NCI-H1105 (cell line): ENCODE results near the gene CAST.
A peak's percentile ranks its signal among the peaks of the same experiment; 100 is the strongest.

ENCODE experiments used
- DNase-seq: peaks from one replicate; lab custom pipeline; 2025; lab: John Stamatoyannopoulos, UW

The CAST gene

DNA sequence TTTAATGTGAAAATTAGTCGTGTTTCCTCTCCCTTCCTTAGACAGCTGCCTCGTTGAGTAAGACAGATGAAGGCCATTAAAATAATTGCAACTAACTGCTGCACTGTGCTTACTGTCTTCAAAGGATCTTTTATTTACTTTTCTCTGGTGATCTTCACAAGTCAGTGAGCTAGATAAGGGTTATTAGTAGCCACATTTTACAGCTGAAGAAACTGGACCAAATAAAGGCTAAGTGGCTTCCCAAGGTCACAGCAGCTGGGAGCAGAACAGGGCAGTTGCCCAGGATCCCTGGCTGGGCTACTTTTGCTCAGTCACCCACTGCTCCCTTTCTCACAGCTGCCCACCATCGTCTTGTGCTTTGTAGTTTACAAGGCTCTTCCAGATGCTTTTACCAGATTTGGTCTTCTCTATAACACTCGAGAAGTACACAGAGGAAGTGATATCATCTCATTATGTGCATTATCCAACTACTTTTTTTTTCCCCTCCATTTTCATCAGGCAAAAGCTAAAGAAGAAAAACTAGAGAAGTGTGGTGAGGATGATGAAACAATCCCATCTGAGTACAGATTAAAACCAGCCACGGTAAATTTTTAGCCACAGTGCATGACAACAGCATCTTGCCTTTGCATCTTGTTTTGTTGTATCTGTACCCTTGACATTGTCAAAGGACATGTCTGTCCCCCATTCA, 83.8 kb downstream of the CAST start:
- no peak for DNase-seq

DNA sequence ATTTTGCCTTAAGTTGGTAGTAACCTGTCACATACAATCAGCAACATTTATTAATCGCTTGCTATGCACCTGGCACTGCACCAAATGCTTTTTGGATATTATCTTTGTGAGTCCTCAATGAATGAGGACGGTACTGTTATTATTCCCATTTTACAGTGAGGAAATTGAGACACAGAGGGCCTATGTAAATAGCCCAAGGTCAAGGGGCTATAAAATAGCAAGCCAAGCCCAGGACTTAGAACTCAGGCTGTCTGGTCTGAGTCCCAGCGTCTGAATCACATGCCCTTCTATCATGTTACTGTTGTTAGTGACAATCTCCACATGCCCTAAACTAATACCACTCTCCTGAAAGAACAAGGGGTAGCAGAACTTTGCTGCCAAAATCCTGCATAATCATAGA, 85.5 kb downstream of the CAST start:
- no peak for DNase-seq

DNA sequence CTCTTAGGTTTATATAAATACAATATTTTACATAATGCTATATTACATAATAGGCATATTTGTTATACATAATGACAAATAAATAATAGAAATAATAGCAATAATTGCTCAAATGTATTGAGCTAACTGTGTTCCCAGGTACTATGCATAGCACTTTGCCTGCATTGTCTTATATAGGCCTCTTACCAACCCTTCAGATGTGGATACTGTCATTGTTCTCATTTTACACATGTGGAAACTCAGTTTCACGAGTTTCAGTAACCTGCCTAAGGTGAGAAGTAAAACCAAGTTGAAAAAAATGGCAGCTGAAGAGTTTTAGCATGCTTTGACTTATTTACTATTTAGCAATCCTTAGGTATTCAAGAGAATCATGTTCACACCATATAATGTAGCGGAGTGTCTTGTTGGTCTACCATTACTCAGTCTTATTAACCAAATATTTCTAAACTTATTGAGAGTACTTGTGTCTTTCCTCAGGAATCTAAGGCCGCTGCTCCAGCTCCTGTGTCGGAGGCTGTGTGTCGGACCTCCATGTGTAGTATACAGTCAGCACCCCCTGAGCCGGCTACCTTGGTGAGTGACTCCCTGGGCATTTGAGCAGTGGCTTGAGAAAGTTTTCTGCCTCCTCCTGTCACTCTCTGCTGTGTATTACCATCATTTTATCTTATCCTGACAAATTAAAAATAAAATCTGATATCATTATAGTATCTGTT, 88.1 kb downstream of the CAST start:
- DNase-seq: no peak

DNA sequence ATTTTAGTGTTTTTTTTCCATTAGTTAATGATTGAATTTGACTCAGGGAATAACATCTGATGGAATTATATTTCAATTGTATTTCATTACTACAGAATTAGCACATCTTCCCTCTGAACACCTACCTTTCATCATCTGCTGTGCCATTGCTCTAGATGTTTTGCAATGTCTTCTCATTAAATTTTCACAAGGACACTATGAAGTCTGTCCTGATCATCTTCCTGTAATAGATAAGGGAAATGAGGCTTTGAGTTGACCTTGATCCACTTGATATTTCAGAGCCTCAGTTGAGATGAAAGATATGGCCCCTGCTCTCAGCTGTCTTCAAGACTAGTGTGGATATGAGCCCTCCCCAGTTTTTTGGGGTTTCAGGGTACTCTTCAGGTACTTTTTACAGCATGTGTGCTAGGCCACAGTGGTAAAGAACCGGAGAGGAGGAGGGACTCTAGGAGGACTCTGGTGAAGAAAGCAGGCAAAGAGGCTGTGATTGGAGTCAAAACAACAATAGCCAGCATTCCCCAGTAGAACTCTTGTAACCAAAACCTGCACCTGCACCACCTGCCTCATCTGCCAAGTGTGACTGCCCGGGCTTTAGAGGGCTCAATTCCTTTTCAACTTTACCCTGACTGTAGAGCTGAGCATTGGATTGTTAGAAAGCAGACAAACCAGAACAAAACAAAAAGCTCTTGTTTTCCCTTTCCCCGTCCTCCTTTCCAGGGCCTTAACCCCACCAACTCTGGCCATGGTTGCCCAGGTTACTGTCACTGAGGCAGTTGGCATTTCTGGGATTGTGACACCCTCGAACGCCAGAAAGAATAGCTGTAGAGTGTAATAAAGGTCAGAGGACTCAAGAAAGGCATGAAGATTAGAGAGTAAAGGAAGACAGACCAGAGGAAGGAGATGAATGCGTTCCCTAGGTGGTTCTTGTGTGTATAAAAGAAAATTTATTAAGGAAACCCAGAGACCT, 89.3 kb downstream of the CAST start:
- no peak for DNase-seq

DNA sequence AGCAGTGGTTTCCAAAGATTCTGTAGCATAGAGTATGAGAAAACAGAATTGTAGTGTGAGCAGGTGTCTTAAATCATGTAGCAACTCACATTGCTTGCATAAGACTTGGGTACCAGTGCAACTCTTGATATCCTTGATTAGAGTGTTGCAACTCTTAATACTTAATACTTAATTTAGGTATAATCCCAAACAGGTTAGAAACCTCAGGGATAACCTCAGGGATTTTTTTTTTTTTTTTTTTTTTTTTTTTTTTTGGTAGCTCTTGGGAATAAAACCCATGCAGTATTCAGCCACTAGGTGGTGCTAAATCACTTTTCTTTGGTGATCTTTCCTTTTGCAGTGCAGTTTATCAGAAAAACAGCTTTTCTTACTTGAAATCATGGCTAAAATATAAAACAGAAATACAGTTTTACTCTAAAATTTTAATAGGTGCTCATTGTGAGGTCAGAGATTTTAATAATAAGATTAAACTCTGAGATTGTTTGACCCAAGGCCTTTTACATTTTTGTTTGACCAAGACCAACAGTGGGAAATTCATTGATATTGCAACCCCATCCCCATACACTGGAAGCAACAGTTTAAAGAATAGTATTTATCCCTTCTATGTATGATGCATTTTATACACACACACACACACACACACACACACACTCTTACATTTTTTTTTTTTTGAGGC, 90.3 kb downstream of the CAST start:
- DNase-seq: peak; percentile 23

DNA sequence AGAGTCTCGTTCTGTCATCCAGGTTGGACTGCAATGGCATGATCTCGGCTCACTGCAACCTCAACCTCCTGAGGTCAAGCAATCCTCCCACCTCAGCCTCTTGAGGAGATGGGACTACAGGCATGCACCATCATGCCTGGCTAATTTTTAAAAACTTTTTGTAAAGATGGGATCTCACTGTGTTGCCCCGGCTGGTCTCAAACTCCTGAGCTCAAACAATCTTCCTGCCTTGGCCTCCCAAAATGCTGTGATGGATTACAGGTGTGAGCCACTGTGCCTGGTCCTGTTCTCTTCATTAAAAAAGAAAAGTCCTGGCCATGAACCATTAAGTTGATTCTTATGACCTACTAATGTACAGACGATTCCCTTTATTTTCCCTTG, 90.8 kb downstream of the CAST start:
- DNase-seq: no peak

DNA sequence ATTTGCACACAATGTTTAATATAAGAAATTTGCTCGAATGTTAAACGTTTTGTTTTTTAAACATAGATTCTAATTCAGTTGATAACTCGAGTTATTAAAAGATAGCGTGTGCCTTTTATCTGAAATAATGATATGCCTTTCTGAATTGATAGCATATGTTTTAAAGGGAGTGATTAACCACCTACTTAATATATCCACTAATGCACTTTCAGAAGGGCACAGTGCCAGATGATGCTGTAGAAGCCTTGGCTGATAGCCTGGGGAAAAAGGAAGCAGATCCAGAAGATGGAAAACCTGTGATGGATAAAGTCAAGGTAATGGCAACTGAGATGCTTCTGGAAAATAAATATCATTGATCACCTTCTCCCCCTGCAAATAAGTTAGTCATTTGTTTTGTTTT, 91.7 kb downstream of the CAST start:
- peak; percentile 13 for DNase-seq

DNA sequence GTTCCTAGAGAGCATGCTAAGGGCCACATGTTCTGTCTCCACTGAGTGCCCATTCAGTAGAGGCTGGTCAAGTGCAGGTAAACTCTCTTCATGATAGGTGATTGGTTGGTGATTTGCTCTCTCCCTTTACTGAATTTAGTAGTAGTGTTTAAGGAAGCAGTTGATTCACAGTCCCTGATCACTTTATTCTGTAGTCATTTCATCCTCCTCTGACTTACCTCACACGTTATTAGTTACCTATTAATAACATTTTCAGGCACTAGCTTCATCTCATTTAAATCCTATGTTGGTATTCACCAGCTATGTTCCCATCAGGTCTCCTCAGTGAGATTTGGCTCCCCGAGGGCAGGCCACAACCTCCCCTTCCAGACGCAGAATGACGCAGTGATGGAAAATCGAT, 93.7 kb downstream of the CAST start:
- no peak for DNase-seq

DNA sequence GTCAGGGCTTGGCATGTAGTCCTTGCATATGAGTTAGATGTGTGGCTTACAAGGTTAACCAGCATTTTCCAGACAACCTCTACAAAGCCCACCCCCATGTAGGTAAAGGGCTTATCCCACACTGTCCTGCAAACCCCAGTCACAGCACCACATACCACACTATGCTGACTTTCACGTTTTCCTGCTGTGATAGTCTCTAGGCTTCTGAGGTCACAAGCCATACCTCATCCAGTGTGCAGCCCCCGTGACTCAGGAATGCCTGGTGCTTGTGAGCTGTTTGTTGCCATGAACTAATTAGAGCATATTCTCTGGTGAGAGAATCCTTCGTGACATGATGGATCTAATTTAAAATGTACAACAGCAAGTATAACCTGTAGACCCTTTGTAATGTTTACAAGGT, 94.8 kb downstream of the CAST start:
- DNase-seq: no peak

DNA sequence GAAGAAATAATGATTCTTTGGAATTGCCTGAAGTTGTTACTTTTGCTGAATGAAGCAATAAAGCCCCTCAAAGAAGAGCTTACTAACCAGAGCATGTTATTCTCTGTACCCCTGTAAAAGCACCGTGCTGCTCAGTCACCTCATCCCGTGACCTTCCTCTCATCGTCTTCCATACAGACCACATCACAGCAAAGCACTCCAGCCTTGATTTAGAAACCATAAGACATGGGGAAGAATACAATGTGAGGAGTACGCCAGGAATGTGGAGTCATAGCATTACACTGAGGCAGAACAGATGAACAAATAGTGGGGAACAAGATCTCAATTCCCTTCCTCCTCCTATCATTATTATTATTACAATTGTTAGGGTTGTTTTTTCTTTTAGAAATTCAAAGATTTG, 96.4 kb downstream of the CAST start:
- DNase-seq: no peak

DNA sequence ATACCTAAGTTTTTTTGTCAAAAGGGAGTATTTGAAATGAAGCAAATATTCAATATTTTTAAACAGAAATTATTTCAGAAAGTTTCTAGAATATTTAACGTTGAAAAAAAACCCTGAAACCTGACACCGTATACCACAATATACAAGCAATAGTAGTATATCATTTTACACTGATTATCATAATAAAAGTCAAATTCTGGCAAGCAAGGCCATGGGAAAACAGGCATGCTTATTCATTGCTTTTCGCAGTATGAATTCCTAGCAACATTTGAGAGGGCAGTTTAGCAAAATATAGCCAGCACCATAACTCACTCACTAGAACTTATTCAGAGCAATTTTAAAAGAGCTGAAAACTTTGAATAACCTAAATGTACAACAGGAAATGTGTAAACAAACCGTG, 99.4 kb downstream of the CAST start:
- DNase-seq: no peak

DNA sequence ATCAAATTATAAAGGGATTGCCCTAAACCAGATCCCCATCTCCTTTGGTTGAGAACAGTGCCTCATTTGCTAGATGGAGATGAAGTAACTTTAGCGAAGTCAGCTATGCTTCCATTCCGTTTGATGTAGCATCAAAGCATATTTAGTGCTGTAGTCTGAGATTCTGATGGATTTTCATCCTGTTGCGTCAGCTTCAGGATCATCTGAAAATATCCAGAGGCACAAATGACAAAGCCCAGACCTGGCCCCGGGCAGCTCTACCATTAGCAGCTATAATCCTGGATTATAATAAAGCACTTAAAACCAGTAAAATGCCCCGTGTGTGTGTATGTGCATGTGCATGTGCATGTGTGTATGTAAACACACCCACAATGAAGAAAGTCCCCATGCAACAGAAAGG, 100.8 kb downstream of the CAST start:
- DNase-seq: no peak

DNA sequence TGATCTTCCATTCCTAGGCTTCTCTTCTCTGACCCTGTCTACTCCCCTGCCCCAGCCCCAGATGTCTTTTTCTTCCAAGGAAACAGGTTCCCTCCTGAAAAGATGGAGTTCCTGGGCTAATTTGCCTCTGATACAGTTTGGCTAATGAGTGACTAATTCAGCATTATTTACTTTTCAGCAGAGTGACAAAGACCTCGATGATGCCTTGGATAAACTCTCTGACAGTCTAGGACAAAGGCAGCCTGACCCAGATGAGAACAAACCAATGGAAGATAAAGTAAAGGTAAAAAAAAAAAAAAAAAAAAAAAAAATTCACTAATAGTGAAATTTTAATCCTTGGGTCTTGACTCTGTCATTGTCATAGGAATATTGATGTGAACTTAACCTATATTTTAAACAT, 102.9 kb downstream of the CAST start:
- no peak for DNase-seq

DNA sequence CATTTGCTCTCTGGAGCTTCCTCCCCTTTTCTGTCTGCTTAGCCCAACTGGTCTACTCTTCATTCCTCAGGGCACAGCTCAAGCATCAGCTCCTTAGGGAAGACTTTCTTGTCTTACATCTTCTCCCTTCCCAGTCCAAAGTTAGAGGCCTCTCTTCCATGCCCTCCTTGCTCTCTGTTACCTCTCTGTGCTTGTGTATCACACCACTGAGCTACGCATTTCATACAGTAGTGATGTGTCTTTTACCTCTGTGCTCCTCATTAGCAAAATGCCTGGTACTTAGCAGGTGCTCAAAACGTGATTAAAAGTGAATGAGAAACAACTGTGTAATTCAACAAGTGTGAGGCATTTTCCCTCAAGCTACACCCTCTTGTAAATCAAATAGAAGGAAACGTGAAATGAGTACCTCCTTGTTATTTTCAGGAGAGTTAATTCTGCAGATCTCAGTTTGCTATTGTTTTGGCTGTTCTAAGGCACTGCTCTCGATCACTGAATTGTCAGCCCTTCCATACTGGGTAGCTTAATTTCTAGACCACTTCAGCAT, 106.6 kb downstream of the CAST start:
- no peak for DNase-seq

DNA sequence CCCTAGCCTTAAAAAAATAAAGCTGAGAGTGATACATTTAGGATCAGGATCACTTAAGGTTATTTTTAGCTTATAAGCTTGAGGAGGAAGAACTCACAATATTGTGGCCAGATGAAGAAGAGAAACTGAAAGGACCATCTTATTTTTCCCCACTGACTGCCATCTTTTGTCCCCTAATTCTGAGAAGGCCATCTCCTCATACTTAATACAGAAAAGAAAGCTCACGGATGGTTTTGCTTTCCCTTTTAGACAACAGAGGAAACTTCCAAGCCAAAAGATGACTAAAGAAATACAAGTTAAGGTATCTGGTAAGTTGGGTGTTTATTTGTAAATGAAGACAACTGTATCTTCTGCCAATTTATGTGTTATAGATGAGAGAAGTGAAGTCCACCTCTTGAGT, 109.2 kb downstream of the CAST start:
- DNase-seq: no peak

DNA sequence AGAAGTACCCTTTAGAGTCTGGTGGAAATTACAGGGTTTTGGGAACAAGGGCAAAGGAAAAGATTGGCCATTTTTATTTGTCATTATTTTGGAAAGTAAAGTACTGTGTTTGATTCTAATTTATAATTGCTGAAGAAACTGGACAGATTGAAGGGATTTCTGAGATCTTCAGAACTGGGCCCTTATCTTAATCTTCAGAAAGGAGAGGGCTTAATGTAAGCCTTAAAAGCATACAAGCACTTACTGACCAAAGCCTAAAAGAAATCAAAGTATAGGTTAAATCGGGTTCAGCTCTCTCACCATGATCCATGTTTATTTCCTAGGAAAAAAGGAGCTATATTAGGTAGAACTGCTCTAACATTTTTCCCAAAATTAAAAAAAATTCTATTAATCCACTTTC, 109.9 kb downstream of the CAST start:
- no peak for DNase-seq

DNA sequence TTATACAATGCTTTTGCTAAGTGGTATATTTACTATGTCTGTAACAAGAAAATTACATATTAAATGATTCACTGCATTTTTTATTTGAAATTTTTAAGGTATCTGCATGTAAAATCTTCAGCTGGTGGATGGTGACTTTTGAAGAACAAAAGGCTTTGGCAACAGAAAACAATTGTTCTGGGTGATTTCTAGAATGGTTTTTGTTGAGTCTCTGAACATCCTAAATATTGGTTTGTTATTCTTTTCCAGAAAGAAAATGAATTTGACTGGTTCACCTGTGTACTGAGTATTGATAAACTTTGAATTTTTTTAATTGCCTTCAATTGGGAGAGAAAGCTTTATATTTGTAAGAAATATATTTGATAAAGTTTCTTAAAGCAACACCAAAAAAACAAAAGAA, 110.4 kb downstream of the CAST start:
- no peak for DNase-seq

DNA sequence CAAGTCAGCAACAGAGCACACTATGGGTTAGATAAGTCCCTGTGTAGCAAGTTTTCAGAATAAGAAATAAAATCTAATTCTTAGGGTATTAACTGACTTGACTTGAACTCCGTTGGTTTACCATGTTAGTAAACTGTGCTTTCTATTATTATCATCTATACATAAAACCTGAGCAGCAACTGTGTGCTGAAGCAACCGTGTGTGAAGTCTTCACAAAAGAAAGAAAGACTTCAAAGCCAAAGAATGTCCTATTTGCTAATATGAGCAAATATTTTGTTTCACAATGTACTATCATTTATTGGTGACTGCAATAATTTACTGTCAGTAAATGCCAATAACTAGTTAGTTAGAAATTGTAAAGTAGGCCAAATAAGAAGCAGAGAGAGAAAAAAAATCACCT, 112.9 kb downstream of the CAST start:
- no peak for DNase-seq

DNA sequence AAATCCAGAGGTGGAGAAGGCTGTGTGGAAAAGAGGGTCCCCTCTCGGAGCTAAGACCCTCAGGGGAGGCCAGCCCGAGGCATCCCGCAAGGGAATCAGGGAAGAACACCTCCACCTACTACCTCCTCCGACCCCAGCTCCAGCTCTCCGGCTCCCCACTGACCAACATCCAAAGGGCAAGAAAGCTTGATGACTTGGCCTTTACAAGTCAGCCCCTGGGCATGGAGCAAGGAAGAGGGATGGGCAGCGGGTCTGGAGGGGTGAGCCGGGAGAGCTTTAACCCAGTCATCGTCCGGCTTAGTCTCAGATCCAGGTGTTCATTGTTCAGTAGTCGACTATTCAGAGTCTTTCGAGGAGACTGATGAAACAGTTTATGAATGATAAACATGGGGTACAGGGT, 113.5 kb downstream of the CAST start:
- no peak for DNase-seq

DNA sequence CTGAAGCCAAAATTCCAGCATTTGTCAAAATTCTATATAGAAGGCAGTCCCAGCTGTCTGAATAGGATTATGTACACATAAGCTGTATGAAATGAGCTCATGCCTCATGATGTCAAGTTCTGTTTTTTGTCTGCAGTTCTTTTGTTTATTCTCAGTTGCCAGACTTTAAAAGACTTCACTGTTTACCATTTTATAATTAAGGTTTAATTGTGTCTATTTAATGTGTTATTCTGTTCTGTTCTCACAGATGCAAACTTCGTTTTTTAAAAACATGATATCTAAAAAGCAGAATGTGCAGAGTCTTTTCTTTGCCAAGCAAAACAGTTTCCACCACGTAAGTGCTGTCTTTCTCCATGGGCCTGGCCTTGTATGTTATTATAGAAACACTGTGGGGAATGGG, 114.4 kb downstream of the CAST start:
- no peak for DNase-seq

DNA sequence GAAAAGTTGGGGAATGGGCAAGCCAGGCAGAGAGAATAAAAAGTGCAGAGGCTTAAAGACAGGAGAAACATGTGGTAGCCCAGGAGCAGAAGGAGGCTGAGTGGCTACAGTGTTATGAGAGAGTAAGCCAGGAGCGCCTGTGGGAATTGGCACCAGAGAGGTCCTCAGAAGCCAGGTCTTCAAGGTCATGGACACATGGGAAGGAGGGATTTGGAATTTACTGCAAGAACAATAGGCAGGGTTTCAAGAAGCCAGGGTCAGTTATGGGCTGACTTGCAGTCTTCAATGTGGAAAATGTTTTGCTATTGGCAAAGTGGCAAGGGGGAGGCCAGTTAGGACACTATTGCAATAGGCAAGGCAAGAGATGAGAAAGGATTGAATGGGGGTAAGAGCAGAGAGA, 116.2 kb downstream of the CAST start:
- DNase-seq: no peak

DNA sequence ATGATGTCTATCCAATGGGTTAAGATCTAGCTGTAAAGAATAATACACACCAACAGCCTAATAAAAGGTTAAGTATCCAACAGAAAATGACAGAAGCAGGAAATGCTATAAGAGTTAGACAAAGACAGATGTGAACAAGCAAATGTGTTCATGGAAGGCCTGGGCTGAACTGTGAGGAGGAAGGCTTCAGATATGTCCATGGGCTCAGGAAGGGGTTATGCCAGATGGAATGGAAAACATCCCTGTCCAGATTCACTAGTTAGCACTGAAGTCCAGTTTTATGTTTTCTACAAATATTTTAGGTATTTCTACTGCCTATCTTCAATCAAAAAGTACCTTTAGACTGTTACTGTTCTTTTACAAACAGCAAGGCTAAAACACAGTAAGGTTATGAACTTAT, 118.5 kb downstream of the CAST start:
- no peak for DNase-seq
